ENCODE results near the gene NRSN2. TPM values are rescaled to one million over a fixed set of nuclear protein-coding genes. Genes with fewer than 3 reads are reported as not detected.

NRSN2 gene
- total and polyA plus RNA-seq, 2 donors (not counting 1 experiment from before 2014, with no cell fraction given), result 5.0 to 8.6 TPM

- H2AFZ ChIP-seq (ENCODE audit: insufficient read depth, low read depth, low read length, poor library complexity, severe bottlenecking), result no peak overlapping the region
- peaks cover 28% of the 10 kb centered on the region for H4K20me1 ChIP-seq (ENCODE audit: control insufficient read depth, insufficient read depth, low read length, poor library complexity, severe bottlenecking)
- H3K4me1 ChIP-seq (ENCODE audit: control insufficient read depth in 2 of 2, insufficient read depth in 2 of 2, low read length in 2 of 2), result peaks cover 16 to 27% of the 10 kb centered on the region in 2 donors
- no peaks in the 10 kb centered on the region for H3K27me3 Mint-ChIP-seq
- no peak overlapping the region for H3K9ac ChIP-seq (ENCODE audit: low read length)
- H3K4me3 Mint-ChIP-seq, result peak overlapping the region; percentile 59
- 83% methylated on average over 7 of the region's 10 CpGs for WGBS (ENCODE audit: insufficient coverage)
- peaks cover 18% of the 10 kb centered on the region for H3K79me2 ChIP-seq (ENCODE audit: control insufficient read depth, insufficient read depth, low read length)
- H3K4me2 ChIP-seq (replicated peaks; ENCODE audit: low read depth, low read length, poor library complexity, severe bottlenecking), result peak overlapping the region; percentile 93
- no peak for TF ChIP-seq CTCF (IDR thresholded peaks at IDR 0.05)
- no peak for TF ChIP-seq EZH2 (IDR thresholded peaks at IDR 0.05; ENCODE audit: borderline replicate concordance, insufficient read depth, low read depth, low read length, poor library complexity, severe bottlenecking)
- peaks cover 40% of the 10 kb centered on the region for H3K4me1 Mint-ChIP-seq
- POLR2A ChIA-PET, result interaction anchor here (2.5 kb wide), 1 partner anchor 25 kb away, joined by 10 read pairs; the partner anchor contains the start of gene SOX12
- peak overlapping the region; percentile 8 for H3K27ac Mint-ChIP-seq
- H3K9me3 Mint-ChIP-seq (ENCODE audit: insufficient read depth), result no peaks in the 10 kb centered on the region
- CTCF ChIA-PET, result interaction anchor here (1.1 to 7.7 kb wide), 2 partner anchors 11 to 23 kb away, joined by 4 to 58 read pairs; partner anchors contain the start of gene SOX12
- H3K9me3 ChIP-seq (ENCODE audit: control extremely low read depth in 1 of 3, control insufficient read depth in 2 of 3, insufficient read depth in 1 of 3, low read length in 2 of 3), result no peaks in the 10 kb centered on the region
- DNase-seq, result peak; percentile 27
- intact Hi-C loops (cut with micrococcal nuclease), result no loop called here
- no peak overlapping the region for H3K27ac ChIP-seq (ENCODE audit: low read length in 2 of 2)
- ATAC-seq (ENCODE audit: low read depth), result no peak
- H3K27me3 ChIP-seq (replicated peaks in 1 of 4; ENCODE audit: control extremely low read depth in 1 of 4, control insufficient read depth in 3 of 4, insufficient read depth in 4 of 4, low read length in 3 of 4), result no peaks in the 10 kb centered on the region
- H3K4me3 ChIP-seq (ENCODE audit: control extremely low read depth in 1 of 5, extremely low read depth in 1 of 5, insufficient read depth in 1 of 5, low read depth in 2 of 5, low read length in 4 of 5), result no peak overlapping the region
- H3K36me3 ChIP-seq (replicated peaks in 1 of 2; ENCODE audit: control extremely low read depth in 1 of 2, control insufficient read depth in 1 of 2, extremely low read depth in 1 of 2, insufficient read depth in 2 of 2, low read length in 1 of 2), result peaks cover 0 to 9% of the 10 kb centered on the region in 2 experiments
Measured at GRCh38 chr20:300345-300990, 46.4 kb upstream of the NRSN2 start.
